ENCODE measurements around the gene NPHS2. TPM values are rescaled to one million over a fixed set of nuclear protein-coding genes. Genes with fewer than 3 reads are reported as not detected.

NPHS2 gene
- total and polyA plus RNA-seq, 2 of the 4 experiments (the other 2 are of a cell fraction) = not detected

DNA sequence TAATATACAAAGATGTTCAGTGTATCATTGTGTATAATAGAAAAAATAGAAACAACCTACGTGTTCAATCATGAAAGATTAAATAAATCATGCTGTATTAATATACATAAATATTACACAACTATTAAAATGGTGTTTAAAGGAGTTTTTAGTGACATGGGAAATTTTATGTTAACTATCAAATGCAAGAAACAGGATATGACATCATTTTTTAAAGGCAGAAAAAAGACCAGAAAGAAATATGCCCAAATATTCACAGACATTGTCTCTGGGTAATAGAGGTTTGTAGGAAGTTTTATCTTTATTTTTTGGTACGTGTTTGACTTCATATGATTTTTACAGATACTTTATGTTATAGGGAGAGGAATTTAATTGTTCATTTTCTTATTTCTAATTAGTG, 34.0 kb downstream of the NPHS2 start:
- WGBS, 2 experiments (ENCODE audit: extremely low coverage in 2 of 2, insufficient read length in 1 of 2) = no CpG with 5 or more reads among the region's 2 CpGs
- ATAC-seq (ENCODE audit: low read depth) (no peak), DNase-seq (no peak)
- H3K56ac ChIP-seq (ENCODE audit: extremely low read depth, insufficient read depth, low read length) = no peak overlapping the region
- H3K4ac ChIP-seq (ENCODE audit: low read depth, low read length) = no peak overlapping the region
- H3K9me1 ChIP-seq (ENCODE audit: insufficient read depth, low read length) = no peaks in the 10 kb centered on the region
- H2BK20ac ChIP-seq (ENCODE audit: low read depth, low read length) = no peak overlapping the region
- H3K36me3 ChIP-seq (ENCODE audit: control insufficient read depth, insufficient read depth, low read length) = no peaks in the 10 kb centered on the region
- H3K79me1 ChIP-seq (ENCODE audit: low read depth in 1 of 2, low read length in 2 of 2) = no peaks in the 10 kb centered on the region
- no peak overlapping the region for H4K91ac ChIP-seq (ENCODE audit: insufficient read depth, low read depth, low read length)
- H2BK5ac ChIP-seq (ENCODE audit: low read depth, low read length, poor library complexity, severe bottlenecking) = no peak overlapping the region
- dilution Hi-C loops (cut with HindIII; ENCODE audit: low sequenced_read_pairs, unreplicated experiment) (no loop called here), intact Hi-C loops (cut with micrococcal nuclease) (no loop called here), in situ Hi-C loops (cut with MboI; ENCODE audit: low sequenced_read_pairs) (no loop called here)
- no TSS peak for BruUV-seq (replicated peaks)
- no peak overlapping the region for H3K27ac ChIP-seq (ENCODE audit: insufficient read depth, low read length)
- H2AK9ac ChIP-seq (replicated peaks; ENCODE audit: low read depth, low read length, poor library complexity) = no peak overlapping the region
- H3K23ac ChIP-seq (ENCODE audit: low read depth, low read length) = no peak overlapping the region
- H2BK120ac ChIP-seq (ENCODE audit: low read depth, low read length) = no peak overlapping the region
- no peak overlapping the region for H2AK5ac ChIP-seq (ENCODE audit: low read depth, low read length)
- no peaks in the 10 kb centered on the region for H4K20me1 ChIP-seq (ENCODE audit: insufficient read depth, low read length)
- no peak overlapping the region for H2BK15ac ChIP-seq (ENCODE audit: low read depth, low read length)
- H4K8ac ChIP-seq (ENCODE audit: low read depth in 2 of 2, low read length in 2 of 2) = no peak overlapping the region
- H4K5ac ChIP-seq (ENCODE audit: low read depth, low read length) = no peak overlapping the region
- no peak overlapping the region for H3K4me3 ChIP-seq (ENCODE audit: insufficient read depth, low read depth, low read length)
- ChIA-PET CTCF (no interaction called here), POLR2A (ENCODE audit: unreplicated experiment) (no interaction called here)
- H3K4me2 ChIP-seq (ENCODE audit: low read depth, low read length) = no peak overlapping the region
- no peak overlapping the region for H3K9ac ChIP-seq (ENCODE audit: low read depth, low read length)
- H2AFZ ChIP-seq (replicated peaks; ENCODE audit: low read length, poor library complexity) = no peak overlapping the region
- no peak for TF ChIP-seq RCOR1 (IDR thresholded peaks at IDR 0.05; ENCODE audit: insufficient replicate concordance, low read length)
- H3K9me3 ChIP-seq (ENCODE audit: control insufficient read depth, insufficient read depth, low read length) = no peaks in the 10 kb centered on the region
- no peak overlapping the region for H3K14ac ChIP-seq (replicated peaks; ENCODE audit: low read depth, low read length)
- no peaks in the 10 kb centered on the region for H3K4me1 ChIP-seq (ENCODE audit: control insufficient read depth, insufficient read depth, low read length)
- H3K27me3 ChIP-seq (ENCODE audit: control insufficient read depth, insufficient read depth, low read length) = peaks cover 2% of the 10 kb centered on the region; the same call in 1 of the 2 replicates
- no peak overlapping the region for H3K18ac ChIP-seq (ENCODE audit: low read depth, low read length)

Measured in IMR-90 (cell line).